NCI-H526 (cell line): ENCODE results near the gene TRAF5.

ENCODE experiments used
- DNase-seq, 2 experiments: peaks; one replicate each; lab custom pipeline; 2025; lab: John Stamatoyannopoulos, UW

Gene TRAF5

DNA sequence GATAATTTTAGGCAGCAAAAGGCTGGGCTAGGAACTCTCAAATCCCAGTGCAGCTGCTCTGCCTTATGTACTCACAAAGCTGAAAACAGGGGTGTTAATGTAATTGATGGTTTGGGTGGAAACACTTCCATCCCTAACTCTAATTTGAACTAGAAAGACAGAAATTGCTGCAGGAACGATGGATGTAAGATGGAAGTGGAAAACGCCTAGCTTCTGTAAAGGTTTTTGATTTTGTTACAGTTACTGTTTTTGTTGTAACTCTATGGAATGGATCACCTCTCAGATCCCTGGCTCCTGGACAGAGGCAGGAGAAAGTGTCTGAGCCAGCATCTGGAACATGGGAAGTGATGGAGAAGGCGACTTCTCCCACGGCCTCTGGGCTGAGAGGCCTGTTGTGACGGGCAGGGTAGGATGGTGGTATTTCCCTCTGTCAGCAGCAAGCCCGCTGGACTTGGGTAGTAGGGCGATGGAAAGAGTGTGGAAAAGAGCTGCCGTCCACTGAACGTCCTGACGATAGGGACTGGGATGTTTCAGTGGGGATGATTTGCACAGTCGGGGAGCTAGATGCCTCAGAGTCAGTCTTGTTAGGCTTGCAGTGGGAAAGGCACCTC, 1.6 kb downstream of the TRAF5 start:
- DNase-seq = peak in 1 of 2 experiments; percentile 56

DNA sequence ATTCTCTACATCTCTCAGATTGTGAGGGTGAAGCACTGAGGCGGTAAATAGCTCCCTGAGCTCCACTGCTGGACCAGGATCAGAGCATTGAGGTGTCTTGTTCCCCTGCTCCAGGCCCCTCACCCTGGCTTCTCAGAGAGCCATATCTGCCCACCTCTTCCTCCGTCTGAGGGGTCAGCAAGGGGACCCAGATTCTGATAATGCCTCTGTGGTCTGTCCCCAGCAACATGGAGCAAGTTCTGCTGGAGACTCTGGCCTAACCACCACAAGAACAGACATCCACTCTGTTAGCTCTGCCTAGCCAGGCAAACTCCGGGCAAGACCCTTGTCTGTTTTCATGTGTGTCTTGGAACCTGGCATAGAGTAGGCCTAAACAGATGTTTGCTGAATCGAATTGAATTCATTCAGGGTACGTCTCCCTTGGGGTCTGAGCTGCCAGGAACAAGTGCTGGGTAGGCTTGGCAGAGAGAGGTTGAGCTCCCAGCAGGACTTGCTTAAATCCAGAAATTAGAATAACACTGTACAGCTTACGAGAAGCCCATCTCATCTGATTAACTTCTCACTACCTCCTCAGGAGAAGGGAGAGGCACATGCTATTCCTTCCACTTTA, 2.3 kb downstream of the TRAF5 start:
- peak in 1 of 2 experiments; percentile 56 for DNase-seq

- DNase-seq = peak; percentile 89 to 93
These were observed 3.1 kb downstream of the TRAF5 start for GRCh38 chr1:211329764-211330201.

GRCh38 chr1:211330282-211330936, 3.8 kb downstream of the TRAF5 start:
- peak; percentile 43 to 68 for DNase-seq

DNA sequence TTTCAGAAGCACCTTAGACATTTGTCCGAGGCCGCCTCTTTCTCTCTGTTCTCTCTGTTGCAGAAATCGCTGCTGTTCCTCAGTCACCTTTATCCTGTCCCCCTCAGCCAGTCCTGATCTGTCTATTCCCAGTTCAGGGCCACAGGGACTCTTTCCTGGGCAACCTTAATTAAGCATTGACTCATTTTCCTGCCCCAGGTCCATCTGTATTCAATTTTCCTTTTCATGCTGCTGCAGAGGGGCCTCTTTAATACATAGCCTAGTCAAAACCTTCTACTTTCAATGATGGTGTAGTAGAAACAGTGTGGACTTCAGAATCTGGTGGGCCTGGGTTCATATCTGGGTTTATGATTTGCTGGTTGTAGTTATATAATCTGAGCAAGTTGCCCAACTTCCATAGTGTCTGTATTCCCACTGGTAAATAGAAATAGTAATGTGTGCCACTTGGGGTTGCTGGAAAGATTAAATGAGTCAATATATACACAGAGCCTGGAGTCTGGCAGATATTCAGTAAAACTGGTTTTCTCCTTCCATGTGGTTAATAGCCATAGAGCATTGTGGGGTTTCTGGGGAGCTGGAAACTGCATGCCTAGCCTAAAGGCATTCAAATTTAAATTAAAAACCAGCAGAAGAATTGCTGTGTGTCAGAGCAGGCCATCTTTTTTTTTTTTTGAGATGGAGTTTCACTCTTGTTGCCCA, 4.5 kb downstream of the TRAF5 start:
- peak in 1 of 2 experiments; percentile 8 for DNase-seq

DNA sequence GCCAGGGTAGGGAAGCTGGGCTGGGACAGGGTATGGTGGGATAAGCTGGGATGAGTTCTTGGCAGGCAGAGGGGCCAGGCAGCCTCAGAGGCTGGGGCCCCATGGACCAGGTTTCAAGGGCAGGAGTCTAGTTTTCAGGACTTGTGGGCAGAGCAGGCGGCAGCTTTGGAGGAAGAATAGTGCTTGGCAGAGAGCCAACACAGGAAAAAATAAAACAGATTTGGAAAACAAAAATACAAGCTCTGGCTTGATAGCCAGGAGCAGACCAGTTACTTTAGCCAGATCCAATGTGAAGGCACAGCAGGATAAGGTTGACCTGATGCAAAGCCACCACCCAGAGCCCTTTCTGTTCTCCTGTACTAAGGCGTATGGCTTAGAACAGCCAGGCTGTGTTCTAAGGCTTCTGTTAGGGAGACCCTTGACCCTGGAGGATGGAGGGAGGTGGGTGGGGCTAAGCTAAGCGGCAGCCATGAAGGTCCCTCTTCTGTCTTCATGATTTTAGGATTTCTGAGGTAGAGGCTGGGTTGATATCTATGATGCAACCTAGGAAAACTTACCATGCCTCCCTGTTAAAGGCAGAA, 5.5 kb downstream of the TRAF5 start:
- no peak for DNase-seq

DNA sequence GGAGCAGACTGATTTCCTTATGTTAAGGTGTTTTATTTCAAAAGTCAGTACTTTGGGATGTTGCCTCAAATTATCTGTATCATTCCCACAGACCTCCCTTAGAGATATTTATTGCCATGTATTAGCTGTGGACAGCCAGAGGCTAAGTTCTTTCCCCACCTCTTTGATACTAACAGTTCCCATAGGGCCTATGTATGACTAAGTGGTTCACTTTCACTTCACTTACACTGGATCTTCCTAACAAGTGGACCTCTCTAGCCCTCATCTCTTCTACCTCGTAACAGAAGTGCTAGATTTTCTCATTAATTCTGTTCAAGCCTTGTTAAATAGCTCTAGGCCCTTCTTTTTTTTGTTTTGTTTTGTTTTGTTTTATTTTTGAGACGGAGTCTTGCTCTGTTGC, 6.2 kb downstream of the TRAF5 start:
- no peak for DNase-seq

DNA sequence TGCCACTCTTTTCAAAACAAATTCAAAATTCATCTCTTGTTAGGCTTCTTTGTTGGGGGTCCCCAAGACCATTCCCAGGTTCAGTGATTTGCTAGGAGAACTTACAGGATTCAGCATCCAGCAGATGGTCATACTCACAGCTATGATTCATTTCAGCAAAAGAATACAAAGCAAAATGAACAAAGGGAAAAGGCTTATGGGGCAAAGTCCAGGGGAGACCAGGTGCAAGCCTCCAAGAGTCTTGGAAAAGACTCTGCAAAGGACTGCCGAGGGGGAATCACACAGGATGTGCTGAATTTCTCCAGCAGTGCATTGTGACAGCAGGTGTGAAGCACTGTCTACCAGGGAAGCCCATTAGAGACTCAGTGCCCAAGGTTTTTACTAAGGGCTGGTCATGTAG, 7.3 kb downstream of the TRAF5 start:
- peak; percentile 34 to 42 for DNase-seq

DNA sequence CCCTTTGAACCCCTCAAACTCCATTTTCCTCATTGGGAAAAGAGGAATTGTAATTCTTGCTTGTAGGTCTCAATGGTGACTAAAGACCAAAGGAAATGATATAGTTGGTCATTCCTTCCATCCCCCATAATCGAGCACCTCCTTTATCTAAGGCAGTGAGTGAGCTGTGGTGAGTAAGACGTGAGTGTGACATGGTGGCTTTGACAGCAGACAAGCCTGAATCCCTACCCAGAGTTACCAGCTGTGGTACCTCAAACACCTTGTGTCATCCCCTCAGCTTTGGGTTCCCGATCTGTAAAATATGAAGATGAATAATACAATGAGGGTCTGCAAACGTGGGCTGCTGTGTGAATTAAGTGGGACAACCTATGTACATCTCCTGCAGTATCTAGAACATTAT, 8.4 kb downstream of the TRAF5 start:
- DNase-seq = no peak

GRCh38 chr1:211335522-211336157, 9.0 kb downstream of the TRAF5 start:
- DNase-seq = no peak

DNA sequence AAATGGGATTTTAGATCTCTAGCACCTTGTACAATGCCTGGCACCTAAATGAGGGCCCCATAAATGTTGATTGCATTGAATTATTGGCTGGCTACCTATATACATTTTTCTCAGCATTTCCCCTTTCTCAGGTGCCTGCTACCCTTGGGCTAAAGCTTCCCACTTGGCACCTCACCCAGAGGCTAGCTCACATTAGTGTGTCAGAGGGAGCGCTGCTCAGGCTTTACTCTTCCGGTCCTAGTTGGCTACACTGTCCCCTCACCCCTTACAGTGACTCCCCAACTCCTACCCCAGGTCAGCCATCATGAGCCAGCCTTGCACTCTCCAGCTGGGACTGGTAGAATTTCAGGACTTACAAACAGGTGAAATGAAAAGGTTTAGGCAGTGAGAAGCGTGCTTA, 9.5 kb downstream of the TRAF5 start:
- no peak for DNase-seq

- DNase-seq = no peak
These were observed 10.1 kb downstream of the TRAF5 start for GRCh38 chr1:211336775-211337174.

- DNase-seq = no peak
These were observed 11.0 kb downstream of the TRAF5 start for GRCh38 chr1:211337430-211338223.

DNA sequence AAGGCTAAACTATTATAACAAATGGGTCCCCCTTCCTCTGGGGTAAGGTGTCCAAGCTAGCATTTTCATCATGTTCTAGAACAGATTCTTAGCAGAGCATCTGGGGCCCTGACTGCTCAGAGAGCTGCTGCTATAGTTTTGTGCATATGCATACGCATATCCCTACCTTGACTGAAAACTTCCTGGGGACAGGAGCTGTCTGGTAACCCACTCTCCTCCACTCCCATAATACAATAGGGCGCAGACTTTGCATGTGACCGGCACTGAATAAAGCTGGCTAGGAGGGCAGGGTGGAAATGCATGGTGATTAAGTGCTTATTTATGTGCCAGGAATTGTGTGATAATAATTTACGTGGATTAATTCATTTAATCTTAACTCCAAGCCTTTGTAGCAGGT, 11.6 kb downstream of the TRAF5 start:
- DNase-seq = no peak

- DNase-seq = no peak
These were observed 13.0 kb downstream of the TRAF5 start for GRCh38 chr1:211339631-211340041.

GRCh38 chr1:211340622-211341507, 14.2 kb downstream of the TRAF5 start:
- DNase-seq = no peak

- no peak for DNase-seq
These were observed 15.4 kb downstream of the TRAF5 start for GRCh38 chr1:211341999-211342398.

- no peak for DNase-seq
These were observed 17.0 kb downstream of the TRAF5 start for GRCh38 chr1:211343607-211344006.

GRCh38 chr1:211344152-211344618, 17.6 kb downstream of the TRAF5 start:
- no peak for DNase-seq

- DNase-seq = peak; percentile 23 to 58
These were observed 19.1 kb downstream of the TRAF5 start for GRCh38 chr1:211345719-211346118.
